ENCODE results near the gene ZFPM1.

Gene ZFPM1

DNA sequence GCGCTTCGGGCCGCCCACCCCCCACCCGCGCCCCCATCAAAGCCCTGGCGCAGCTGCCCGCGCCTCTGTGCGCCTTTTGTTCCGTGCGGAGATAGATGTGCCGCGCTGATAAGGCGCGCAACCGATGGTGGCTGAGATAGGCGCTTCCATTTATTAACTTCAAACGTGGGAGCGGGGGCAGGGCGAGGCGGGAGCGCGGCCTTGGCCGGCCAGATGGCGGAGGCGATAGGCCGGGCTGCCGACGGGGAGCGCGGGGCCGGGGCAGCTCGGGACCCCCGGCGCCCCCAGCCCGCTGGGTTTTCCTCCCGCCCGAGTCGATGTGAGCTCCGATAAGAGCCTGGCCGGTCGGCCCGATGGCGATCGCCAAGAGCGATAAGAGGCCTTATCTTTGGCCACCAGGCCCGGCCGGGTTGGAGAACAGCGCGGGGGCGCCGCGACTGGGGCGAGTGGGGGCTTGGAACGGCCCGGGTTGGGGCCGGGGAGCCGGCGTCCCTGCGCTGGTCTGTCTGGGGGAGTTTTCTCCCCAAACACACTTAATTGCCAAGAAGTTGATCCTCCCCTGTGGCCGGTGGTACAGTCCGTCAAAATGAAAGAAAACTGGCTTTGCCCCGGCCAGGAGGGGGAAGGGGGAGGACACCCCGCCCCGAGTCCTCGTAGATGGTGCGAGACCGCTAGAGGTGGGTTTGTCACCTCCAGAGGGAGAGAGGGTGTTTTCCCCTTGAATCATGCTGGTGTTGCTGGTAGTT is 2.7 kb downstream of the ZFPM1 start:
- H3K36me3 ChIP-seq (ENCODE audit: insufficient read depth, low read length), result no peaks in the 10 kb centered on the region
- no peak overlapping the region for H3K9ac ChIP-seq (ENCODE audit: insufficient read length)
- TF ChIP-seq FOXP2 (optimal IDR thresholded peaks at IDR 0.05; ENCODE audit: control extremely low read depth, extremely low read length, insufficient read depth), result no peak
- TF ChIP-seq EZH2 (IDR thresholded peaks at IDR 0.05), result no peak
- no peak for TF ChIP-seq POLR2AphosphoS5 (IDR thresholded peaks at IDR 0.05; ENCODE audit: borderline replicate concordance, low read depth, low read length)
- no peak overlapping the region for H3K27ac ChIP-seq
- H3K9me3 ChIP-seq (ENCODE audit: low read depth, low read length), result no peaks in the 10 kb centered on the region
- DNase-seq (ENCODE audit: low read depth, low spot score), result no peak
- H3K4me3 ChIP-seq, result no peak overlapping the region

DNA sequence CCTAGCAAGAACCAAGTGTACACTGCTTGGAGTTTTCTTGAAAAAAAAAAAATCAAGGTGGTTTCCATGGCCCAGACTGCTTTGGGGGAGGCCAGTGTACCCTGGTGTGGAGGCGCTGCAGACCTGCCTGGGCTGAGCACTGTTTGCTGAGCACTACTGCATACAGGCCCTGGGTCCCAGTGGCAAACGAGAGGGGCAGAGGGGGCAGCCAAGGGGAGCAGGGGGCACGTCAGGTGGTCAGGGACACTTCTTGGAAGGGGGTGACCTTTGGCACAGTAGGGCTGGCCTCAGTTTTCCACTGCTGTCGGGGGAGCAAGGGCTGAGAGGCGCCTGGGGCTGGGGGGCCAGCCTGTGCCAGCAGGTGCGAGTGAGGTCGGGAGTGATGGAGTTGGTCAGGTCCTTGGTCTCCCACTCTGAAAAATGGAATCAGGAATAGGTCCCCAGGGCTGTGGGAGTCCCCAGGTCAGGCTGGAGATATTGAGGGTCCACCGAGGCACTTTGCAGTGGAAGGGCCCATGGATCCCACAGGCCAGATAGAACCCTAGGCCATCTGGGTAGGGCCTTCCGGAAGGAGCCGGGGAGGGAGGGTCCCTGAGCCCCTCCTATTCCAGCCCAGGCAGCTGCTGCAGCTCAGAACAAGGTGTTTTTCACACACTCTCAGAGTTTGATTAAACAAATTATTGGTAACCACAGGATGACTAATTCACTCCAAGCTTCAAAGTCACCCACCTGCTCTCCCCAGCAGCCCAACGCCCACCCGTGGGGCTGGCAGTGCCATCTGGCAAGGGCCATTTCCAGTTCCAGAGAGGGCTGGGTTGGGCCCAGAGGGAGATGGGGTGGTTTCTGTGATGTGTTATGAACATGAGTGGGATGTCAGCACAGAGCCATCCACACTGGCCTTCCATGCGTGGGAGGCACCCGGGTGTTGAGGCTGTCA is 3.5 kb downstream of the ZFPM1 start:
- TF ChIP-seq POLR2AphosphoS5 (IDR thresholded peaks at IDR 0.05; ENCODE audit: borderline replicate concordance, low read depth, low read length), result no peak
- TF ChIP-seq EZH2 (IDR thresholded peaks at IDR 0.05), result no peak
- TF ChIP-seq FOXP2 (optimal IDR thresholded peaks at IDR 0.05; ENCODE audit: control extremely low read depth, extremely low read length, insufficient read depth), result no peak
- Histone ChIP-seq H3K4me3 (no peak overlapping the region), H3K27ac (no peak overlapping the region), H3K9me3 (ENCODE audit: low read depth, low read length) (no peaks in the 10 kb centered on the region), H3K36me3 (ENCODE audit: insufficient read depth, low read length) (no peaks in the 10 kb centered on the region), H3K9ac (ENCODE audit: insufficient read length) (no peak overlapping the region)
- DNase-seq (ENCODE audit: low read depth, low spot score), result no peak

DNA sequence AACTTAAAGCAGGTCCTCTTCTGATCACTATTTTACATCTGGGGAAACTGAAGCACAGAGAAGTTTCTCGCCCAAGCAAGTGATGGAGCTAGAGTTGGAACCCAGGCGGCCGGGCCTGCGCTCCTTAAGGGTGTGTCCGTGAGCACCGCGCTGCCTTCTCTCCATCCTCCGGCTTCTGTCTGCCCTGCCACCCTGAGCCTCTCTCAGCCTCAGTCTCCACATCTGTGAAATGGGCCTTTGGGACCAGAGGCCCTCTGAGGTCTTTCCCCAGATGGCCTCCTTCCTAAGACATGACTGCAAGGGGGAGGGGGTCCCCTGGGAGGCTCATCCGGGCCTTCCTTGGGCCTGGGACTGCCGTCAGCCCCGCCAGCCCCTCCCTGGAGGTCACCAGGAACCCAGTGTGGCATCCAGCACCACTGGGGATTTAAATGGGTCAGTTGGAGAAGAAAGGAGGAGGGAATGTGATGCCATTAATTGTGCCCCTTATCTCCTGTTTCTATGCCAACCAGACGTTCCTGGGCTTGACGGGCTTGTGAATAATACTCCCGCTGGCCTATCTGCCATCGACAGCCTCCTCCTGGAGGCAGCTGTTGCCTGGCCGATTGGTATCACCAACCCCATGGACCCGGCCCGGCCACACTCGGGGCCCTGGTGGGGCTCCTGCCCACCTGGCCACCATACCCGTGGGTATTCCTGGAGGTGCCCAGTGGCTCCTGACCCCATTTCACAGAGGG is 5.1 kb downstream of the ZFPM1 start:
- TF ChIP-seq POLR2AphosphoS5 (IDR thresholded peaks at IDR 0.05; ENCODE audit: borderline replicate concordance, low read depth, low read length) (no peak), EZH2 (IDR thresholded peaks at IDR 0.05) (no peak), FOXP2 (optimal IDR thresholded peaks at IDR 0.05; ENCODE audit: control extremely low read depth, extremely low read length, insufficient read depth) (no peak)
- DNase-seq (ENCODE audit: low read depth, low spot score), result no peak
- H3K9ac ChIP-seq (ENCODE audit: insufficient read length), result no peak overlapping the region
- no peak overlapping the region for H3K4me3 ChIP-seq
- no peak overlapping the region for H3K27ac ChIP-seq
- H3K9me3 ChIP-seq (ENCODE audit: low read depth, low read length), result no peaks in the 10 kb centered on the region
- no peaks in the 10 kb centered on the region for H3K36me3 ChIP-seq (ENCODE audit: insufficient read depth, low read length)

DNA sequence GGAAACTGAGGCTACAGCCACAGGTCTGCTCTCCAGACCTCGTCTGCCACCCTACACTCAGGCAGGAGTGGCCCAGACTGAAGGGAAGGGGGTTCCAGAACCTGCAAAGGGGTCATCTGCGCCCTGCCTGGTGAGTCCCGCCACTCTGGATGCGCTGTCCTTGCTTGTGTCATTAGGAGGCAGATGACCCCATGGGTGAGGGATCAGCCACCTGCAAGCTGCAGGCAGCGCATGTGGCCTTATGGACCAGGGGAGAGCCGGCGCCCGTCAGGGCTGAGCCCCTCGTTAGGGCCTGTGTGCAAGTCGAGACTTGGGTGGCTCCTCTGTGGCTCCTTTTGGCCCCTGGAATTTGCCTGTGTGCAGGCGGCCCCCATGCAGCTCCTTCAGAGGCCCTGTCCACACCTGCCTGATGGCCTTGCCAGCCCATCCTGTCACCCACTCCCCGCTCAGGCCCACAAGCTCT is 5.7 kb downstream of the ZFPM1 start:
- no peak for TF ChIP-seq POLR2AphosphoS5 (IDR thresholded peaks at IDR 0.05; ENCODE audit: borderline replicate concordance, low read depth, low read length)
- TF ChIP-seq FOXP2 (optimal IDR thresholded peaks at IDR 0.05; ENCODE audit: control extremely low read depth, extremely low read length, insufficient read depth), result no peak
- TF ChIP-seq EZH2 (IDR thresholded peaks at IDR 0.05), result no peak
- no peak overlapping the region for H3K4me3 ChIP-seq
- DNase-seq (ENCODE audit: low read depth, low spot score), result no peak
- no peak overlapping the region for H3K9ac ChIP-seq (ENCODE audit: insufficient read length)
- H3K27ac ChIP-seq, result no peak overlapping the region
- no peaks in the 10 kb centered on the region for H3K9me3 ChIP-seq (ENCODE audit: low read depth, low read length)
- no peaks in the 10 kb centered on the region for H3K36me3 ChIP-seq (ENCODE audit: insufficient read depth, low read length)

DNA sequence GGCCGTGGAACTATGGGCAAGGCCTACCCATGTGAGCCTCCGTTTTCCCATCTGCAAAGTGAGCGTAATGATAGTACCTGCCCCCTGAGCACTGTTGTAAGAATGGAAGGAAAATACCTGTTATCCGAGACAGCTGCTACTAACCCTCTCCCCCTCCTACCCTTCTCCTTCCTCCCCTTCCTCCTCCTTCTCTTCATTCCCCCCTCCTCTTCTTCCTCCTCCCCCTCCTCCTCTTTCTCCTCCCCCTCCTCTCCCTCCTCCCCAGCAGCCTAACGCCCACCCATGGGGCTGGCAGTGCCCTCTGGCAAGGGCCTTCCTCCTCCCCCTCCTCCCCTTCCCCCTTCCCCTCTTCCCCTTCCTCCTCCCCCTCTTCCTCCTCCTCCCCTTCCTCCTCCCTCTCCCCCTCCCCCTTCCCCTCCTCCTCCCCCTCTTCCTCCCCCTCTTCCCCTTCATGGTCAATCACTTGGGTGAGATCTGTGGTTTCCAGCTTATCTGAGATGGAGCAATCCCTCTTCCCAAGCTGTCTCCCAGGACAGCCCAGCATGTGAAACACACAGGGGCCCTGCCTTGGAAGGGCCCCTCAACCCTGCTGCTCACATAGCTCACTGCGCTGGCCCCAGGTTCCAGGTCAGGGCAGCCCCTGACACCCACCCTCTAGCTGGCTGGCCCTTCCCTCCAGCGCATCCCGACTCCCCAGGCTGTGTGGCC is 6.4 kb downstream of the ZFPM1 start:
- no peaks in the 10 kb centered on the region for H3K9me3 ChIP-seq (ENCODE audit: low read depth, low read length)
- DNase-seq (ENCODE audit: low read depth, low spot score), result no peak
- TF ChIP-seq FOXP2 (optimal IDR thresholded peaks at IDR 0.05; ENCODE audit: control extremely low read depth, extremely low read length, insufficient read depth), result no peak
- no peak for TF ChIP-seq EZH2 (IDR thresholded peaks at IDR 0.05)
- TF ChIP-seq POLR2AphosphoS5 (IDR thresholded peaks at IDR 0.05; ENCODE audit: borderline replicate concordance, low read depth, low read length), result no peak
- no peak overlapping the region for H3K27ac ChIP-seq
- no peak overlapping the region for H3K9ac ChIP-seq (ENCODE audit: insufficient read length)
- no peaks in the 10 kb centered on the region for H3K36me3 ChIP-seq (ENCODE audit: insufficient read depth, low read length)
- H3K4me3 ChIP-seq, result no peak overlapping the region

DNA sequence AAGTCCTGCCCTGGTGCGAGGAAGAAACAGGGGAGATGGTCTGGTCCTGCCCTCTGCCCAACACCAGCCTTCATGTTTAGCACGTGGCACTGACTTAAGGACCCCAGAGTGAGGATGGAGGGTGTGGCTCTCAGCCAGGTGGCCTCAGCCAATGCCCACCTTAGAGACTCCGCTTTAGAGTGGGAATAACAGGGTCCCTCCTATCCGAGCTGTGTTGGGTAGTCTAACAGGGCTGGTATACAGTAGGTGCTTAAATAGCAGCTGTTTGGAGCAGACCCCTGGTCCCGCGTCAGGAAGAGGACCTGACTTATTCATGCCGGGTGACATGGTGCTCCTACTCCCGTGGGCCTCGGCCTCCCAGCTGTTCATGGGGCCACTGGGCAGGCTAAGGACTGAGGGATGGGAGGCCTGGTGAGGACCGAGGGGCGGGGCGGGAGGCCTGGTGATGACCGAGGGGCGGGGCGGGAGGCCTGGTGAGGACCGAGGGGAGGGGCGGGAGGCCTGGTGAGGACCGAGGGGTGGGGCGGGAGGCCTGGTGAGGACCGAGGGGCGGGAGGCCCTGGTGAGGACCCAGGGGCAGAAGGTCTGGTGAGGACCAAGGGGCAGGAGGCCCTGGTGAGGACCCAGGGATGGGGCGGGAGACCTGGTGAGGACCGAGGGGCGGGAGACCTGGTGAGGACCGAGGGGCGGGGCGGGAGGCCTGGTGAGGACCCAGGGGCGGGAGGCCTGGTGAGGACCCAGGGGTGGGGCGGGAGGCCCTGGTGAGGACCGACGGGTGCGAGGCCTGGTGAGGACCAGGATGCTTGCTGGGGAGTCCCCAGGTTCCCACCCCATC is 7.6 kb downstream of the ZFPM1 start:
- DNase-seq (ENCODE audit: low read depth, low spot score), result no peak
- Histone ChIP-seq H3K9ac (ENCODE audit: insufficient read length) (no peak overlapping the region), H3K9me3 (ENCODE audit: low read depth, low read length) (no peaks in the 10 kb centered on the region), H3K36me3 (ENCODE audit: insufficient read depth, low read length) (no peaks in the 10 kb centered on the region), H3K27ac (no peak overlapping the region), H3K4me3 (no peak overlapping the region)
- TF ChIP-seq EZH2 (IDR thresholded peaks at IDR 0.05) (no peak), POLR2AphosphoS5 (IDR thresholded peaks at IDR 0.05; ENCODE audit: borderline replicate concordance, low read depth, low read length) (no peak), FOXP2 (optimal IDR thresholded peaks at IDR 0.05; ENCODE audit: control extremely low read depth, extremely low read length, insufficient read depth) (no peak)
